MM.1S (cell line): Measurements from ENCODE around the gene FAM180A.

Source experiments
- CTCF ChIP-seq: fragments of 300-600 bp; sonication (generic); IDR thresholded peaks from 2 replicates; pipeline ENCODE4 v1.5.1; 2016; ENCODE audit warnings: antibody characterized with exemption, low read length, mixed read lengths
- EZH2 ChIP-seq: fragments of 300-600 bp; sonication (generic); optimal IDR thresholded peaks from 2 replicates; pipeline ENCODE3; 2017; ENCODE audit warnings: low read depth, mild to moderate bottlenecking, antibody characterized with exemption, low read length, mixed read lengths
- EZH2phosphoT487 ChIP-seq: fragments of 300-600 bp; sonication (generic); IDR thresholded peaks from 2 replicates; pipeline ENCODE4 v1.6.1; 2018; ENCODE audit warnings: antibody characterized with exemption, low read length

- no peak for TF ChIP-seq CTCF
- TF ChIP-seq EZH2: no peak
- TF ChIP-seq EZH2phosphoT487: no peak
Measured at GRCh38 chr7:135748770-135749169, at the start of gene FAM180A.
